Measurements from ENCODE around the gene TM4SF18.

GRCh38 chr3:149340310-149340933, 7.0 kb upstream of the TM4SF18 start:
- TF ChIP-seq, protein P1, sequence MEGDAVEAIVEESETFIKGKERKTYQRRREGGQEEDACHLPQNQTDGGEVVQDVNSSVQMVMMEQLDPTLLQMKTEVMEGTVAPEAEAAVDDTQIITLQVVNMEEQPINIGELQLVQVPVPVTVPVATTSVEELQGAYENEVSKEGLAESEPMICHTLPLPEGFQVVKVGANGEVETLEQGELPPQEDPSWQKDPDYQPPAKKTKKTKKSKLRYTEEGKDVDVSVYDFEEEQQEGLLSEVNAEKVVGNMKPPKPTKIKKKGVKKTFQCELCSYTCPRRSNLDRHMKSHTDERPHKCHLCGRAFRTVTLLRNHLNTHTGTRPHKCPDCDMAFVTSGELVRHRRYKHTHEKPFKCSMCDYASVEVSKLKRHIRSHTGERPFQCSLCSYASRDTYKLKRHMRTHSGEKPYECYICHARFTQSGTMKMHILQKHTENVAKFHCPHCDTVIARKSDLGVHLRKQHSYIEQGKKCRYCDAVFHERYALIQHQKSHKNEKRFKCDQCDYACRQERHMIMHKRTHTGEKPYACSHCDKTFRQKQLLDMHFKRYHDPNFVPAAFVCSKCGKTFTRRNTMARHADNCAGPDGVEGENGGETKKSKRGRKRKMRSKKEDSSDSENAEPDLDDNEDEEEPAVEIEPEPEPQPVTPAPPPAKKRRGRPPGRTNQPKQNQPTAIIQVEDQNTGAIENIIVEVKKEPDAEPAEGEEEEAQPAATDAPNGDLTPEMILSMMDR (optimal IDR thresholded peaks at IDR 0.05 in 1 of 3, IDR thresholded peaks at IDR 0.05 in 1 of 3, conservative IDR thresholded peaks at IDR 0.05 in 1 of 3; ENCODE audit: extremely low read depth in 1 of 3, insufficient read depth in 2 of 3, low read length in 3 of 3), result no peak
- TF ChIP-seq EZH2 (IDR thresholded peaks at IDR 0.05; ENCODE audit: low read length), result no peak
